HepG2 (cell line): ENCODE data around the gene CCDC177. TPM values are rescaled to one million over a fixed set of nuclear protein-coding genes. Genes with fewer than 3 reads are reported as not detected.
A peak's percentile ranks its signal among the peaks of the same experiment; 100 is the strongest.

ENCODE experiments used
- KIAA2018 ChIP-seq: sonication (generic); formaldehyde crosslinking; IDR thresholded peaks from 2 replicates; pipeline ENCODE4 v1.5.0; 2020; ENCODE audit warnings: mild to moderate bottlenecking, missing genetic modification reagents, borderline replicate concordance
- MBNL3 ChIP-seq: fragments of 250-450 bp; sonication (Bioruptor Pico); conservative IDR thresholded peaks from 2 replicates; pipeline ENCODE4 v1.8.0; 2022; ENCODE audit warnings: mild to moderate bottlenecking, inconsistent platforms
- NFE2L1 ChIP-seq: sonication (generic); formaldehyde crosslinking; IDR thresholded peaks from 2 replicates; pipeline ENCODE4 v1.4.0; 2020; ENCODE audit warnings: missing genetic modification reagents, mild to moderate bottlenecking, borderline replicate concordance
- SP5 ChIP-seq: IDR thresholded peaks from 2 replicates; pipeline ENCODE4 v1.6.1; 2016; ENCODE audit warnings: low read depth, borderline replicate concordance
- ZFX ChIP-seq: sonication (generic); formaldehyde crosslinking; IDR thresholded peaks from 2 replicates; pipeline ENCODE4 v1.4.0; 2020; ENCODE audit warnings: mild to moderate bottlenecking, low read depth, missing genetic modification reagents, moderate library complexity
- ZNF7 ChIP-seq: IDR thresholded peaks from 2 replicates; pipeline ENCODE4 v1.6.1; 2016; ENCODE audit warnings: missing biosample characterization, missing genetic modification reagents
- polyA plus RNA-seq, 8 experiments: library from polyadenylated mRNA; depleted of rRNA in 3 of 8; stranded (reverse) in 7 of 8; unstranded in 1 of 8; fragments of >200 nt; fragmentation: Illumina TruSeq in 4 of 8; extraction: Trizol in 4 of 8; gene quantifications; 2 replicates each; pipeline versions ENCODE4 v1.2.1 to v1.2.3, GENCODE V29; 2011 to 2016; ENCODE audit warnings: low read depth in 4 of 8, missing spikeins in 1 of 8, mixed read lengths in 1 of 8; ENCODE audit not compliant: insufficient read depth in 1 of 8
- total RNA-seq, 5 experiments: library from RNA; depleted of rRNA; stranded (reverse); fragments of >200 nt; fragmentation: Illumina TruSeq; extraction: Trizol; gene quantifications; 2 replicates each; pipeline ENCODE4 v1.2.3, GENCODE V29; 2016; ENCODE audit warnings: low read depth in 1 of 5

CCDC177 gene
- total and polyA plus RNA-seq, 2 of the 13 experiments (the other 11 are each of a cell fraction or from before 2014, with no cell fraction given), result not detected

GRCh38 chr14:69612014-69612782, 37.5 kb upstream of the CCDC177 start (continued):
- TF ChIP-seq KIAA2018 (CRISPR knock-in tag) (no peak), ZNF7 (CRISPR knock-in tag) (no peak), MBNL3 (no peak), SP5 (CRISPR knock-in tag) (no peak), ZFX (CRISPR knock-in tag) (peak; percentile 40), NFE2L1 (CRISPR knock-in tag) (no peak)
